DOHH2 (cell line): ENCODE results near the gene FBXO34.

Experiments used
- H3F3A ChIP-seq: fragments of 200-600 bp; sonication (generic), shearing (Covaris generic); 2 replicates; pipeline ENCODE4 v1.6.0; 2016; ENCODE audit warnings: antibody characterized with exemption, mild to moderate bottlenecking; ENCODE audit not compliant: control insufficient read depth, insufficient read depth
- H3K27ac ChIP-seq: fragments of 200-600 bp; sonication (generic); 2 replicates; pipeline ENCODE4 v1.5.1; 2014; ENCODE audit warnings: low read depth, mild to moderate bottlenecking, low read length, moderate library complexity
- H3K27me3 ChIP-seq: fragments of 200-600 bp; sonication (generic); 2 replicates; pipeline ENCODE4 v1.6.1; 2014; ENCODE audit warnings: mild to moderate bottlenecking, low read length, mixed read lengths; ENCODE audit not compliant: control insufficient read depth
- H3K36me3 ChIP-seq: fragments of 200-600 bp; sonication (generic); 2 replicates; pipeline ENCODE4 v1.6.1; 2014; ENCODE audit warnings: mild to moderate bottlenecking, low read length, moderate library complexity, mixed read lengths; ENCODE audit not compliant: control insufficient read depth
- H3K4me1 ChIP-seq: fragments of 200-600 bp; sonication (generic); 2 replicates; pipeline ENCODE4 v1.6.1; 2014; ENCODE audit warnings: mild to moderate bottlenecking, low read length, mixed read lengths; ENCODE audit not compliant: control insufficient read depth
- H3K4me2 ChIP-seq: fragments of 200-600 bp; sonication (generic); 2 replicates; pipeline ENCODE4 v1.6.0; 2014; ENCODE audit warnings: mild to moderate bottlenecking, low read length, moderate library complexity
- H3K4me3 ChIP-seq: fragments of 200-600 bp; sonication (generic); 2 replicates; pipeline ENCODE4 v1.5.1; 2014; ENCODE audit warnings: mild to moderate bottlenecking, low read length, mixed read lengths
- H3K79me2 ChIP-seq: fragments of 200-600 bp; sonication (generic); 2 replicates; pipeline ENCODE4 v1.6.1; 2014; ENCODE audit warnings: mild to moderate bottlenecking, low read length, mixed read lengths; ENCODE audit not compliant: control insufficient read depth
- H3K9me2 ChIP-seq: fragments of 200-600 bp; sonication (generic); replicated peaks from 2 replicates; pipeline ENCODE4 v1.6.1; 2014; ENCODE audit warnings: mild to moderate bottlenecking, low read length, mixed read lengths; ENCODE audit not compliant: control insufficient read depth
- H3K9me3 ChIP-seq: fragments of 200-600 bp; sonication (generic); 2 replicates; pipeline ENCODE4 v1.6.1; 2014; ENCODE audit warnings: antibody characterized with exemption, low read length, mixed read lengths; ENCODE audit not compliant: control insufficient read depth, insufficient read depth
- H4K20me1 ChIP-seq: fragments of 200-600 bp; sonication (generic); 2 replicates; pipeline ENCODE4 v1.6.0; 2014; ENCODE audit warnings: low read depth, mild to moderate bottlenecking, antibody characterized with exemption, low read length, moderate library complexity; ENCODE audit not compliant: control insufficient read depth, insufficient read depth
- EZH2phosphoT487 ChIP-seq: fragments of 200-600 bp; sonication (generic); IDR thresholded peaks from 2 replicates; pipeline ENCODE4 v1.6.1; 2017; ENCODE audit warnings: borderline replicate concordance, mild to moderate bottlenecking, antibody characterized with exemption, low read length, moderate library complexity, mixed read lengths
- TF ChIP-seq, protein P1 (sequence below): fragments of 200-600 bp; sonication (generic); IDR thresholded peaks from one replicate; pipeline ENCODE4 v1.5.1; 2014; ENCODE audit warnings: antibody characterized with exemption, mild to moderate bottlenecking, low read depth, low read length; ENCODE audit not compliant: poor library complexity, severe bottlenecking

The FBXO34 gene

DNA sequence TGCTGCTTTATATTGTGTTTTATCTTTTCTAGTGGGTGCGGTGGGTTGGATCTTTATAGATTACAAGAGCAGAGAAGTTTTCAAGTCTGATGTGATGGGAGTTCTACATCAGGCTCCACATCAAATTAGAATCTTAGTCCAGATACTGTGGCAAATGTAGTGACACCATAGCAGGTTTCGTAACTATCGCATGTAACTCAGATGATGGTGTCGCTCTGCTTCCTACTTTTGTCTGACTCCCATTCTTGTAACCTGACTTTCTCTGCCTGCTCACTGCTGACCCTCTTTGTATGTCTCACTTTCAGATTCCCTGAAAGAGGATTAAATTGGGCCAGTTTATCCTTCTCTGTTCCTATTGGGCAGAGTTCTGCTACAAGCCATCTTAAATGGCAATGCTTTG lies 22.8 kb upstream of the FBXO34 start:
- H3K79me2 ChIP-seq: no peaks in the 10 kb centered on the region
- peaks cover 20% of the 10 kb centered on the region for H3K27me3 ChIP-seq
- H4K20me1 ChIP-seq: no peaks in the 10 kb centered on the region
- H3K4me1 ChIP-seq: peaks cover 2% of the 10 kb centered on the region; the same call in 1 of the 2 replicates
- H3F3A ChIP-seq: no peaks in the 10 kb centered on the region
- H3K27ac ChIP-seq: no peak overlapping the region
- no peaks in the 10 kb centered on the region for H3K9me2 ChIP-seq
- no peak overlapping the region for H3K4me3 ChIP-seq
- H3K4me2 ChIP-seq: no peak overlapping the region
- TF ChIP-seq, protein P1, sequence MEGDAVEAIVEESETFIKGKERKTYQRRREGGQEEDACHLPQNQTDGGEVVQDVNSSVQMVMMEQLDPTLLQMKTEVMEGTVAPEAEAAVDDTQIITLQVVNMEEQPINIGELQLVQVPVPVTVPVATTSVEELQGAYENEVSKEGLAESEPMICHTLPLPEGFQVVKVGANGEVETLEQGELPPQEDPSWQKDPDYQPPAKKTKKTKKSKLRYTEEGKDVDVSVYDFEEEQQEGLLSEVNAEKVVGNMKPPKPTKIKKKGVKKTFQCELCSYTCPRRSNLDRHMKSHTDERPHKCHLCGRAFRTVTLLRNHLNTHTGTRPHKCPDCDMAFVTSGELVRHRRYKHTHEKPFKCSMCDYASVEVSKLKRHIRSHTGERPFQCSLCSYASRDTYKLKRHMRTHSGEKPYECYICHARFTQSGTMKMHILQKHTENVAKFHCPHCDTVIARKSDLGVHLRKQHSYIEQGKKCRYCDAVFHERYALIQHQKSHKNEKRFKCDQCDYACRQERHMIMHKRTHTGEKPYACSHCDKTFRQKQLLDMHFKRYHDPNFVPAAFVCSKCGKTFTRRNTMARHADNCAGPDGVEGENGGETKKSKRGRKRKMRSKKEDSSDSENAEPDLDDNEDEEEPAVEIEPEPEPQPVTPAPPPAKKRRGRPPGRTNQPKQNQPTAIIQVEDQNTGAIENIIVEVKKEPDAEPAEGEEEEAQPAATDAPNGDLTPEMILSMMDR: no peak
- TF ChIP-seq EZH2phosphoT487: no peak
- no peaks in the 10 kb centered on the region for H3K9me3 ChIP-seq
- no peaks in the 10 kb centered on the region for H3K36me3 ChIP-seq

DNA sequence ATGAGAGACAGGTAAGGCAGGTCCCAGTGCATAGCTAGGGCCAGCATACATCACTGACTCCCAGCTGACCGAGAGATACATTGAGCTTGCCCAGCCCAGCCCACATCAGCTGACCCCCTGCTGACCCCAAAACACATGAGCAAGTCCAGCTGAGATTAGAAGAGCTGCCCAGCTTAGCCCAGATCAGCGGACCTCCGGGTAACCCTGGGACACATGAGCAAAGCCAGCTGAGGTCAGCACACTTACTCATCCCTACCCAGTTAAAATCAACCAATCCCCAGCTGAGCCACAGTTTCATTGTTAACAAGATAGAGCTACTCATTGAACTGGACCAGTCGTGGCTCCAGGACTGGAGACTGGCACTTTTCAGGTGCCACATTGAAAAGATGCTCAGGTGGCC lies 21.8 kb upstream of the FBXO34 start:
- no peaks in the 10 kb centered on the region for H3K79me2 ChIP-seq
- TF ChIP-seq EZH2phosphoT487: no peak
- H3K4me2 ChIP-seq: no peak overlapping the region
- no peaks in the 10 kb centered on the region for H3K9me3 ChIP-seq
- H3K4me1 ChIP-seq: no peaks in the 10 kb centered on the region
- H4K20me1 ChIP-seq: no peaks in the 10 kb centered on the region
- H3K36me3 ChIP-seq: no peaks in the 10 kb centered on the region
- H3K4me3 ChIP-seq: no peak overlapping the region
- H3F3A ChIP-seq: no peaks in the 10 kb centered on the region
- H3K27ac ChIP-seq: no peak overlapping the region
- H3K9me2 ChIP-seq: no peaks in the 10 kb centered on the region
- peaks cover 20% of the 10 kb centered on the region for H3K27me3 ChIP-seq

DNA sequence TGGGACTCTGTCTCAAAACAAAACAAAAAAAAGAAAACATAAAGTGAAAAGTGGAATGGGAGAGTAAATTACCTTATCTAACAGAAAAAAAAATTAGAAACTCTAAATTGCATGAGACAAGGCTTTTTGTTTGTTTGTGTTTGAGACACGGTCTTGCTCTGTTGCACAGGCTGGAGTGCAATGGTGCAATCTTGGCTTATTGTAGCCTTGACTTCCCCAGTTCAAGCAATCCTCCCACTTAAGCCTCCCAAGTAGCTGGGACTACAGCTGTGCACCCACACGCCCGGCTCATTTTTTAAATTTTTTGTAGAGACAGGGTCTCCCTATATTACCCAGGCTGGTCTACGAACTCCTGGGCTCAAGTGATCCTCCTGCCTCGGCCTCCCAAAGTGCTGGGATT lies 17.9 kb upstream of the FBXO34 start:
- TF ChIP-seq, protein P1: no peak
- TF ChIP-seq EZH2phosphoT487: no peak
- H3K9me3 ChIP-seq: no peaks in the 10 kb centered on the region
- H3K4me1 ChIP-seq: no peaks in the 10 kb centered on the region
- H3K9me2 ChIP-seq: no peaks in the 10 kb centered on the region
- H3K79me2 ChIP-seq: no peaks in the 10 kb centered on the region
- peaks cover 13% of the 10 kb centered on the region; the same call in 1 of the 2 replicates for H3K27me3 ChIP-seq
- no peaks in the 10 kb centered on the region for H4K20me1 ChIP-seq
- H3K36me3 ChIP-seq: no peaks in the 10 kb centered on the region
- H3K27ac ChIP-seq: no peak overlapping the region
- no peak overlapping the region for H3K4me2 ChIP-seq
- H3K4me3 ChIP-seq: no peak overlapping the region
- H3F3A ChIP-seq: no peaks in the 10 kb centered on the region

DNA sequence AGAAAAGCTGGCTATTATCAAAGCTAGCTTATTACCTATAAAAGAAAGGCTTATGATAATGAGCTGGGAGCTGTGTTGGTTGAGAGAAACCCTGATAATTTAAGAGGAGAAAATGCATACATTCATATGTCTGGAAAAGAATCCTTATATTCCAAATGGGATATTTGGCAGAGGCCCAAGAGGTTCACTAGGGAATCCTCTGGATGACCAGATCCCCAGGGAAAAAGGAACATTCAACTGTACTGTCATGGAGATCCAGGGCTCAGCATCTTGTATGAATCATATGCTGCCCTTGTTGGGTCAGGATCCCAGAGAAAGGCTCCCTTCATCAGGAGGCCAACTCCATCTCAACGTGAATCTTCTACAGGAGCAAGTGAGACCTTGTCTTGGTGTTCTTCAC lies 16.6 kb upstream of the FBXO34 start:
- TF ChIP-seq, protein P1: no peak
- TF ChIP-seq EZH2phosphoT487: no peak
- no peaks in the 10 kb centered on the region for H3F3A ChIP-seq
- H3K79me2 ChIP-seq: no peaks in the 10 kb centered on the region
- H3K4me1 ChIP-seq: no peaks in the 10 kb centered on the region
- H3K36me3 ChIP-seq: no peaks in the 10 kb centered on the region
- no peaks in the 10 kb centered on the region for H3K9me2 ChIP-seq
- H4K20me1 ChIP-seq: no peaks in the 10 kb centered on the region
- no peak overlapping the region for H3K27ac ChIP-seq
- no peak overlapping the region for H3K4me3 ChIP-seq
- H3K27me3 ChIP-seq: peaks cover 10% of the 10 kb centered on the region
- H3K4me2 ChIP-seq: no peak overlapping the region
- no peaks in the 10 kb centered on the region for H3K9me3 ChIP-seq
